CD4-positive, alpha-beta memory T cell (primary cell): ENCODE measurements around the gene INPP4B. TPM values are rescaled to one million over a fixed set of nuclear protein-coding genes. Genes with fewer than 3 reads are reported as not detected.
"Not testable (repeated sequence)": the region's sequence is repeated elsewhere in the genome, so short reads cannot be mapped to it uniquely, and the experiment has no call there.

Experiments
- CTCF ChIA-PET: fragments of 350-600 bp; sonication (Branson Sonifier 250); formaldehyde crosslinking; loops from one replicate; lab custom pipeline; 2021; ENCODE audit warnings: inconsistent platforms; ENCODE audit not compliant: partially characterized antibody; lab: Charles Lee
- POLR2A ChIA-PET: fragments of 350-600 bp; sonication (Branson Sonifier 250); formaldehyde crosslinking; loops from one replicate; lab custom pipeline; 2021; ENCODE audit not compliant: partially characterized antibody; lab: Charles Lee
- DNase-seq, 5 donors: peaks; one replicate each; pipeline versions ENCODE4 v3.0.0 to v3.0.0-alpha.2; 2020 to 2022; ENCODE audit warnings: mixed read lengths in 1 of 5
- H3K27ac ChIP-seq: one replicate; pipeline ENCODE4 v1.7.0; 2013; ENCODE audit warnings: low read depth, low read length
- H3K27me3 ChIP-seq: 2 replicates; pipeline ENCODE4 v1.7.0; 2013; ENCODE audit warnings: mild to moderate bottlenecking, low read length, moderate library complexity; ENCODE audit not compliant: insufficient read depth
- H3K36me3 ChIP-seq: 2 replicates; pipeline ENCODE4 v1.7.0; 2013; ENCODE audit warnings: mild to moderate bottlenecking, low read length, moderate library complexity; ENCODE audit not compliant: insufficient read depth
- H3K4me1 ChIP-seq: 2 replicates; pipeline ENCODE4 v1.7.0; 2013; ENCODE audit warnings: mild to moderate bottlenecking, low read length, moderate library complexity; ENCODE audit not compliant: insufficient read depth
- H3K4me3 ChIP-seq, 2 donors: one replicate each; pipeline ENCODE4 v1.7.0; 2013; ENCODE audit warnings: low read length in 2 of 2, mild to moderate bottlenecking in 1 of 2
- H3K9me3 ChIP-seq, 2 donors: one replicate each; pipeline ENCODE4 v1.7.0; 2013; ENCODE audit warnings: low read length in 2 of 2, control low read depth in 1 of 2; ENCODE audit not compliant: control insufficient read depth in 1 of 2
- H3K27ac Mint-ChIP-seq, 7 donors: one replicate each; pipeline ENCODE4 v1.8.0; 2020 to 2021; ENCODE audit warnings: mixed read lengths in 7 of 7, mild to moderate bottlenecking in 6 of 7, inconsistent platforms in 3 of 7, moderate library complexity in 3 of 7
- H3K27me3 Mint-ChIP-seq, 2 donors: one replicate each; pipeline ENCODE4 v1.8.0; 2020 to 2021; ENCODE audit warnings: mixed read lengths in 2 of 2
- H3K36me3 Mint-ChIP-seq, 2 donors: one replicate each; pipeline ENCODE4 v1.8.0; 2020 to 2021; ENCODE audit warnings: mixed read lengths in 2 of 2, inconsistent platforms in 1 of 2, mild to moderate bottlenecking in 1 of 2
- H3K4me1 Mint-ChIP-seq, 4 donors: one replicate each; pipeline ENCODE4 v1.8.0; 2020 to 2021; ENCODE audit warnings: mixed read lengths in 4 of 4, mild to moderate bottlenecking in 1 of 4
- H3K4me3 Mint-ChIP-seq, 8 donors: one replicate each; pipeline ENCODE4 v1.8.0; 2020 to 2021; ENCODE audit warnings: mixed read lengths in 8 of 8, mild to moderate bottlenecking in 7 of 8, moderate library complexity in 6 of 8, inconsistent platforms in 3 of 8
- H3K9me3 Mint-ChIP-seq, 8 donors: one replicate each; pipeline ENCODE4 v1.8.0; 2020 to 2021; ENCODE audit warnings: mixed read lengths in 8 of 8, mild to moderate bottlenecking in 5 of 8, inconsistent platforms in 3 of 8, moderate library complexity in 1 of 8
- intact Hi-C: fragments of 100-400 bp; cut with micrococcal nuclease; formaldehyde crosslinking; loops from one replicate; pipeline ENCODE4 v1.15.1; 2023
- polyA plus RNA-seq, 2 donors: library from polyadenylated mRNA; unstranded; fragments of 300-500 nt; fragmentation: Illumina TruSeq; gene quantifications; one replicate each; pipeline ENCODE4 v1.2.3, GENCODE V29; 2021
- total RNA-seq, 2 experiments: library from RNA; stranded (reverse); gene quantifications; one replicate each; pipeline ENCODE4 v1.2.3, GENCODE V29; 2021

Gene INPP4B
- total and polyA plus RNA-seq, 4 experiments from 2014 or later, result 76.7 to 112 (median 80.8) TPM

DNA sequence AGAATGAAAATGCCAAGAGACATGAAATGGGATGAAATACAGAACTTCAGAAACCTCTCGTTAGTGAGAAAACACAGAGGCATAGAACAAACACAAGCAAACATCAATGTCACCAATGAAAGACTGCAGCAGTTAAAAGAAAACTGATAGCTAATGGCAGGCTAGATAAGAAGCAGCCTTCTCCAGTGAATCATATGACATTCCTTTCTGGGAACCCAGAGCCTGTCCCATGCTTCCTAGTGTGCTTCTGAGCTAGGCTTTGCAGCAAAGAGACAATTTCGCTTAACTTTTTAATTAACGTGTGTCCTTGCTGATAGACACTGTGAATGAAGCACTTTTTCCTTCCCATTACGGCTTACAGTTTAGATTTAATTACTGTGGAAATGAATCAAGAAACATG is 765.1 kb downstream of the INPP4B start:
- peaks cover 21% of the 10 kb centered on the region for H3K36me3 ChIP-seq
- ChIA-PET CTCF (no interaction called here), POLR2A (no interaction called here)
- Mint-ChIP-seq H3K36me3 (peaks cover 56 to 65% of the 10 kb centered on the region in 2 donors), H3K4me1 (peaks cover 0 to 13% (median 4%) of the 10 kb centered on the region in 4 donors), H3K4me3 (no peak overlapping the region), H3K27ac (peak overlapping the region in 1 of 7 donors; percentile 22), H3K9me3 (peaks cover 0 to 2% (median 0%) of the 10 kb centered on the region in 8 donors), H3K27me3 (no peaks in the 10 kb centered on the region)
- H3K9me3 ChIP-seq, result no peaks in the 10 kb centered on the region
- no peak overlapping the region for H3K4me3 ChIP-seq
- DNase-seq, result no peak
- H3K4me1 ChIP-seq, result no peaks in the 10 kb centered on the region
- no peak overlapping the region for H3K27ac ChIP-seq
- intact Hi-C loops, result no loop called here
- H3K27me3 ChIP-seq, result no peaks in the 10 kb centered on the region

DNA sequence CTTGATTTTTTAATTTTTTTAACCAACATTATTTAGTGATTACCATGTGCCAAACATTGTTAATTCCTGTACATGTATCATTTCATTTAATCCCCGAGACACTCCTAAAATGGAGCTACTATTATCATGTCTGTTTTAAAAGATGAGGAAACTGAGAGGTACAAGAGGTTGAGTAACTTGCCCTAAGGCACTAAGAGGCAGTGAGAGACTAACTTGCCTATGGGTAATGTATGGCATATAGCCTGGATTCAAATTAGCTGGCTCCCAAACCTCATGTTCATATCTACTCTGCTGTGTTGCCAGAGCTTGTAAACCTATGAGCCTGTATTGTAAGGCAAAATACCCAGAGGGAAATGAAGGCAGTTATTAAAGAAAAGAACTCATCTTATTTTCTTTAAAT is 766.1 kb downstream of the INPP4B start:
- DNase-seq, result no peak
- ChIA-PET CTCF (no interaction called here), POLR2A (no interaction called here)
- H3K36me3 Mint-ChIP-seq, result peaks cover 56 to 62% of the 10 kb centered on the region in 2 donors
- no peak overlapping the region for H3K4me3 ChIP-seq
- H3K4me1 ChIP-seq, result no peaks in the 10 kb centered on the region
- H3K9me3 ChIP-seq, result no peaks in the 10 kb centered on the region
- no peak overlapping the region for H3K27ac ChIP-seq
- H3K27me3 ChIP-seq, result no peaks in the 10 kb centered on the region
- peaks cover 0 to 12% (median 4%) of the 10 kb centered on the region in 4 donors for H3K4me1 Mint-ChIP-seq
- peaks cover 0 to 2% (median 0%) of the 10 kb centered on the region in 8 donors for H3K9me3 Mint-ChIP-seq
- H3K36me3 ChIP-seq, result peaks cover 21% of the 10 kb centered on the region
- peak overlapping the region in 1 of 7 donors; percentile 40 for H3K27ac Mint-ChIP-seq
- no peak overlapping the region for H3K4me3 Mint-ChIP-seq
- no peaks in the 10 kb centered on the region for H3K27me3 Mint-ChIP-seq
- intact Hi-C loops, result loop anchor here (2.0 kb wide), 1 partner anchor 15 kb away; no protein-coding TSS in a partner anchor

DNA sequence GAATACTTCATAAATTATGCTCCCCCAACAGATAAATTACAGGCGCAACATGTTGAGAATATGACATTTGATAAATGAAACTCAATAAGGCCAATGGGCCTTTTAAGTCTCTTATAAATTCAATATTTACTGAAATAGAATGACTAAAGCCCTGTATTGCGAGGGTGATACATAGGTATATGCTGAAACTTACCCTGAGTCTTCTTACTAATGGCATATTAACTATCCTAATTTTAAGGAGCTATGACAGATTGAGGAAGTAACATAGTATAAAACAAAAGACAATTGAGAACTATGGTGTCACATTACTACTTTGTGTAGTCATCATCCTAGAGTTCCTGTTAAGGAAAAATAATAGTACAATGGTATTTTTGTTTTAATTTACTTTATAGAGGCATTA is 769.1 kb downstream of the INPP4B start:
- Histone ChIP-seq H3K27me3 (no peaks in the 10 kb centered on the region), H3K9me3 (no peaks in the 10 kb centered on the region), H3K4me3 (no peak overlapping the region), H3K4me1 (no peaks in the 10 kb centered on the region), H3K27ac (no peak overlapping the region), H3K36me3 (peaks cover 22% of the 10 kb centered on the region)
- Mint-ChIP-seq H3K27me3 (no peaks in the 10 kb centered on the region), H3K4me3 (no peak overlapping the region), H3K4me1 (peaks cover 0 to 15% (median 6%) of the 10 kb centered on the region in 4 donors), H3K27ac (no peak overlapping the region), H3K9me3 (peaks cover 0 to 3% (median 0%) of the 10 kb centered on the region in 8 donors), H3K36me3 (peaks cover 71 to 78% of the 10 kb centered on the region in 2 donors)
- ChIA-PET CTCF (interaction anchor here (0.5 kb wide), 1 partner anchor 67 kb away, joined by 3 read pairs; no protein-coding TSS in a partner anchor), POLR2A (no interaction called here)
- intact Hi-C loops, result no loop called here
- DNase-seq, result no peak

DNA sequence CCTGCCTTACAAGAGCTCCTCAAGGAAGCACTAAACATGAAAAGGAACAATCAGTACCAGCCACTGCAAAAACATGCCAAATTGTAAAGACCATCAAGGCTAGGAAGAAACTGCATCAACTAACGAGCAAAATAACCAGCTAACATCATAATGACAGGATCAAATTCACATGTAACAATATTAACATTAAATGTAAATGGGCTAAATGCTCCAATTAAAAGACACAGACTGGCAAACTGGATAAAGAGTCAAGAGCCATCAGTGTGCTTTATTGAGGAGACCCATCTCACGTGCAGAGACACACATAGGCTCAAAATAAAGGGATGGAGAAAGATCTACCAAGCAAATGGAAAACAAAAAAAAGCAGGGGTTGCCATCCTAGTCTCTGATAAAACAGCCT is 777.8 kb downstream of the INPP4B start:
- POLR2A ChIA-PET, result not testable (repeated sequence)
- peaks cover 22 to 60% (median 37%) of the 10 kb centered on the region in 4 donors for H3K4me1 Mint-ChIP-seq

DNA sequence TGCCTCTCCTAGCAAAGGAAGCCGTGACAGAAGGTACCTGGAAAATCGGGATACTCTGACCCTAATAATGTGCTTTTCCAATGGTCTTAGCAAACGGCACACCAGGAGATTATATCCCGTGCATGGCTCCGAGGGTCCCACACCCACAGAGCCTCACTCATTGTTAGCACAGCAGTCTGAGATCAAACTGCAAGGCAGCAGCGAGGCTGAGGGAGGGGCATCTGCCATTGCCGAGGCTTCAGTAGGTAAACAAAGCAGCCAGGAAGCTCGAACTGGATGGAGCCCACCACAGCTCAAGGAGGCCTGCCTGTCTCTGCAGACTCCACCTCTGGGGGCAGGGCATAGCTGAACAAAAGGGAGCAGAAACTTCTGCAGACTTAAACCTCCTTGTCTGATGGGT is 779.5 kb downstream of the INPP4B start:
- POLR2A ChIA-PET, H3K36me3 ChIP-seq, H3K27ac ChIP-seq, DNase-seq, H3K27me3 Mint-ChIP-seq, H3K4me3 ChIP-seq, CTCF ChIA-PET, H3K4me1 ChIP-seq, H3K9me3 ChIP-seq, intact Hi-C loops, H3K4me3 Mint-ChIP-seq, H3K27me3 ChIP-seq: not testable (repeated sequence)
- peaks cover 62 to 67% of the 10 kb centered on the region in 2 donors for H3K36me3 Mint-ChIP-seq
- peaks cover 0 to 28% (median 15%) of the 10 kb centered on the region in 8 donors for H3K9me3 Mint-ChIP-seq
- peaks cover 26 to 61% (median 46%) of the 10 kb centered on the region in 4 donors for H3K4me1 Mint-ChIP-seq
- H3K27ac Mint-ChIP-seq, result peak overlapping the region in 1 of 7 donors; percentile 62

More for the DNA sequence above, 777.8 kb downstream of the INPP4B start:
- H3K36me3 Mint-ChIP-seq, result peaks cover 69 to 70% of the 10 kb centered on the region in 2 donors
- intact Hi-C loops, H3K9me3 ChIP-seq, H3K27ac ChIP-seq, H3K36me3 ChIP-seq, H3K27me3 Mint-ChIP-seq, H3K4me3 ChIP-seq, H3K4me1 ChIP-seq, DNase-seq, H3K27me3 ChIP-seq, CTCF ChIA-PET: not testable (repeated sequence)
- peaks cover 0 to 28% (median 15%) of the 10 kb centered on the region in 8 donors for H3K9me3 Mint-ChIP-seq
- H3K27ac Mint-ChIP-seq, result peak overlapping the region in 2 of 7 donors; percentile 37 to 42
- H3K4me3 Mint-ChIP-seq, result peak overlapping the region in 1 of 8 donors; percentile 13

DNA sequence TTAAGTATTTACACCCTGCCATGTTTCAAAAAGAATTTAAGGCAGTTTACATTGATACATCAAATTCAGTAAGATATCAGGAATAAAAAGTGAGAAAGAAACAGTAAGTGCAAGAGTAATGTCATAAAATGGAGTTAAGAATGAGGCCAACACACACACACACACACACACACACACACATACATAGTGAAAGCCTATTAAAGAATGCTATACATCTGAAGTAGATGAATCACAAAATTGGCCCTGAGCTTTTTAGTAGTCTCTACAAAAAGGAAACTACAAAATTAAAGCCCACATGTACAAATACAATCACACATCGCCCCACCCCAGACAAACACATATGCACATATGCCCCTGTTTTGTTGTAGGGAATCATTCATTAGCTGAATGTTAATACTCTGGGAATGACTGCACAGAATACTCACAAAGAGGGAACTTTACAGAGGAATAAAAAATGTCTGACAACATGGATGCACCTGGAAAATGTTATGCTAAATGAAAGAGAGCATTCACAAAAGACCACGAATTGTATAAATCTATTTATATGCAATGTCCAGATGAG is 780.9 kb downstream of the INPP4B start:
- intact Hi-C loops, result loop anchor here (2.0 kb wide), 1 partner anchor 14 kb away; no protein-coding TSS in a partner anchor
- Mint-ChIP-seq H3K27ac (peak overlapping the region in 3 of 7 donors; percentile 34 to 67 (median 57)), H3K4me3 (no peak overlapping the region), H3K9me3 (peaks cover 0 to 23% (median 13%) of the 10 kb centered on the region in 8 donors), H3K27me3 (no peaks in the 10 kb centered on the region), H3K4me1 (peaks cover 22 to 56% (median 41%) of the 10 kb centered on the region in 4 donors), H3K36me3 (peaks cover 53 to 57% of the 10 kb centered on the region in 2 donors)
- Histone ChIP-seq H3K4me3 (no peak overlapping the region), H3K27me3 (no peaks in the 10 kb centered on the region), H3K27ac (no peak overlapping the region), H3K4me1 (no peaks in the 10 kb centered on the region), H3K9me3 (no peaks in the 10 kb centered on the region), H3K36me3 (peaks cover 4% of the 10 kb centered on the region)
- ChIA-PET CTCF (no interaction called here), POLR2A (no interaction called here)
- no peak for DNase-seq

DNA sequence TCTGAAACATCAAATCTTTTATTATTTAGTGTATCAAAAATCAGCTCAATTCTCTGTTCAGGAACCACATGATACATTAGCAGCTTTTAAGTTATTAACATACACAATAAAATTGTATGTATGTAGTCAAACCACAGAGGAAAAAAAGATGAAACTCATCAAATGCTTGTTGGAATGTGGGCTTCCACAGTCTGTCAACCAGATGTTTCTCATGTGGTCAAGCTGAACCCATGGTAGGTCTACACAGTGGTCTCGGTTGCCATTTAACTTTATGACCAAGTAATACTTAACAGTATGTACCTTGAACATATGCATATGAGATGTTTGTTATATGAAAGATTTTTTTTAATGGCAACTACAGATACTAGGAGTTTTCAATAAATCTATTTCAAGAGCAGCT is 781.9 kb downstream of the INPP4B start:
- H3K4me1 Mint-ChIP-seq, result peaks cover 21 to 46% (median 34%) of the 10 kb centered on the region in 4 donors
- peaks cover 4% of the 10 kb centered on the region for H3K36me3 ChIP-seq
- DNase-seq, result no peak
- H3K27ac Mint-ChIP-seq, result no peak overlapping the region
- no peak overlapping the region for H3K4me3 ChIP-seq
- H3K4me1 ChIP-seq, result no peaks in the 10 kb centered on the region
- H3K27me3 Mint-ChIP-seq, result no peaks in the 10 kb centered on the region
- POLR2A ChIA-PET, result no interaction called here
- H3K9me3 Mint-ChIP-seq, result peaks cover 0 to 16% (median 9%) of the 10 kb centered on the region in 8 donors
- H3K36me3 Mint-ChIP-seq, result peaks cover 43 to 48% of the 10 kb centered on the region in 2 donors
- no peak overlapping the region for H3K4me3 Mint-ChIP-seq
- no peak overlapping the region for H3K27ac ChIP-seq
- no peaks in the 10 kb centered on the region for H3K27me3 ChIP-seq
- H3K9me3 ChIP-seq, result no peaks in the 10 kb centered on the region
- intact Hi-C loops, result loop anchor here (2.0 kb wide), 1 partner anchor 15 kb away; no protein-coding TSS in a partner anchor
- CTCF ChIA-PET, result no interaction called here
